HepG2 (cell line): ENCODE data around the gene MPPE1. TPM values are rescaled to one million over a fixed set of nuclear protein-coding genes. Genes with fewer than 3 reads are reported as not detected.

ENCODE experiments used
- BATF2 ChIP-seq: sonication (generic); formaldehyde crosslinking; IDR thresholded peaks from 2 replicates; pipeline ENCODE4 v1.8.0; 2022; ENCODE audit warnings: mild to moderate bottlenecking, missing genetic modification reagents, moderate library complexity
- DZIP1 ChIP-seq: sonication (generic); formaldehyde crosslinking; IDR thresholded peaks from 2 replicates; pipeline ENCODE4 v1.5.0; 2020; ENCODE audit warnings: mild to moderate bottlenecking, missing genetic modification reagents
- FOXK1 ChIP-seq: sonication (generic); formaldehyde crosslinking; IDR thresholded peaks from 2 replicates; pipeline ENCODE4 v1.4.0; 2020; ENCODE audit warnings: low read depth, missing genetic modification reagents, borderline replicate concordance
- GMEB1 ChIP-seq: sonication (generic); formaldehyde crosslinking; IDR thresholded peaks from 2 replicates; pipeline ENCODE4 v1.5.1; 2020; ENCODE audit warnings: missing genetic modification reagents, mild to moderate bottlenecking, borderline replicate concordance
- GTF2F1 ChIP-seq: fragments of 150-350 bp; IDR thresholded peaks from 2 replicates; pipeline ENCODE4 v1.6.1; 2014; ENCODE audit warnings: low read length
- MAZ ChIP-seq, 2 experiments: sonication (generic) in 1 of 2; formaldehyde crosslinking in 1 of 2; IDR thresholded peaks; 2 replicates each; pipeline versions ENCODE4 v1.5.0 to v1.6.1; 2012 to 2020; ENCODE audit warnings: low read depth in 2 of 2, mild to moderate bottlenecking in 2 of 2, borderline replicate concordance in 1 of 2, improper control_type of control experiment in 1 of 2, low read length in 1 of 2, missing genetic modification reagents in 1 of 2, moderate library complexity in 1 of 2
- MTA1 ChIP-seq: sonication (generic); formaldehyde crosslinking; IDR thresholded peaks from 2 replicates; pipeline ENCODE4 v1.4.0; 2020; ENCODE audit warnings: missing genetic modification reagents, mild to moderate bottlenecking, borderline replicate concordance
- PLRG1 ChIP-seq: fragments of 450-650 bp; conservative IDR thresholded peaks from 2 replicates; pipeline ENCODE4 v1.6.1; 2016
- RCOR2 ChIP-seq: IDR thresholded peaks from 2 replicates; pipeline ENCODE4 v1.6.1; 2016; ENCODE audit warnings: missing biosample characterization, missing genetic modification reagents
- SOX5 ChIP-seq: IDR thresholded peaks from 2 replicates; pipeline ENCODE4 v1.6.1; 2016; ENCODE audit warnings: borderline replicate concordance
- STAT5B ChIP-seq: sonication (generic); formaldehyde crosslinking; IDR thresholded peaks from 2 replicates; pipeline ENCODE4 v1.4.0; 2020; ENCODE audit warnings: missing genetic modification reagents
- THAP7 ChIP-seq: sonication (generic); formaldehyde crosslinking; IDR thresholded peaks from 2 replicates; pipeline ENCODE4 v1.8.1; 2023; ENCODE audit warnings: mild to moderate bottlenecking, missing genetic modification reagents
- ZNF383 ChIP-seq: sonication (generic); formaldehyde crosslinking; IDR thresholded peaks from 2 replicates; pipeline ENCODE4 v1.4.0; 2020; ENCODE audit warnings: missing genetic modification reagents, mild to moderate bottlenecking, borderline replicate concordance
- ZNF557 ChIP-seq: sonication (generic); formaldehyde crosslinking; IDR thresholded peaks from 2 replicates; pipeline ENCODE4 v1.4.0; 2020; ENCODE audit warnings: missing genetic modification reagents
- ZNF569 ChIP-seq: sonication (generic); formaldehyde crosslinking; IDR thresholded peaks from 2 replicates; pipeline ENCODE4 v1.5.0; 2020; ENCODE audit warnings: mild to moderate bottlenecking, missing genetic modification reagents, moderate library complexity, borderline replicate concordance
- ZNF652 ChIP-seq: IDR thresholded peaks from 2 replicates; pipeline ENCODE4 v1.6.1; 2016; ENCODE audit warnings: low read depth, borderline replicate concordance
- ZNF782 ChIP-seq: sonication (generic); formaldehyde crosslinking; IDR thresholded peaks from 2 replicates; pipeline ENCODE4 v1.4.0; 2020; ENCODE audit warnings: missing genetic modification reagents, mild to moderate bottlenecking, borderline replicate concordance
- ZSCAN25 ChIP-seq: sonication (generic); formaldehyde crosslinking; IDR thresholded peaks from 2 replicates; pipeline ENCODE4 v1.8.0; 2022; ENCODE audit warnings: mild to moderate bottlenecking, missing genetic modification reagents
- polyA plus RNA-seq, 8 experiments: library from polyadenylated mRNA; depleted of rRNA in 3 of 8; stranded (reverse) in 7 of 8; unstranded in 1 of 8; fragments of >200 nt; fragmentation: Illumina TruSeq in 4 of 8; extraction: Trizol in 4 of 8; gene quantifications; 2 replicates each; pipeline versions ENCODE4 v1.2.1 to v1.2.3, GENCODE V29; 2011 to 2016; ENCODE audit warnings: low read depth in 4 of 8, missing spikeins in 1 of 8, mixed read lengths in 1 of 8; ENCODE audit not compliant: insufficient read depth in 1 of 8
- total RNA-seq, 5 experiments: library from RNA; depleted of rRNA; stranded (reverse); fragments of >200 nt; fragmentation: Illumina TruSeq; extraction: Trizol; gene quantifications; 2 replicates each; pipeline ENCODE4 v1.2.3, GENCODE V29; 2016; ENCODE audit warnings: low read depth in 1 of 5
- TF ChIP-seq, protein P1 (sequence below): sonication (generic); formaldehyde crosslinking; IDR thresholded peaks from 2 replicates; pipeline ENCODE4 v1.5.1; 2020; ENCODE audit warnings: missing genetic modification reagents, mild to moderate bottlenecking, borderline replicate concordance
- TF ChIP-seq, protein P2 (sequence below): sonication (generic); formaldehyde crosslinking; IDR thresholded peaks from 2 replicates; pipeline ENCODE4 v1.8.1; 2023; ENCODE audit warnings: missing genetic modification reagents, mild to moderate bottlenecking, borderline replicate concordance

The MPPE1 gene
- total and polyA plus RNA-seq, 2 of the 13 experiments (the other 11 are each of a cell fraction or from before 2014, with no cell fraction given), result 9.6 to 11.9 TPM

DNA sequence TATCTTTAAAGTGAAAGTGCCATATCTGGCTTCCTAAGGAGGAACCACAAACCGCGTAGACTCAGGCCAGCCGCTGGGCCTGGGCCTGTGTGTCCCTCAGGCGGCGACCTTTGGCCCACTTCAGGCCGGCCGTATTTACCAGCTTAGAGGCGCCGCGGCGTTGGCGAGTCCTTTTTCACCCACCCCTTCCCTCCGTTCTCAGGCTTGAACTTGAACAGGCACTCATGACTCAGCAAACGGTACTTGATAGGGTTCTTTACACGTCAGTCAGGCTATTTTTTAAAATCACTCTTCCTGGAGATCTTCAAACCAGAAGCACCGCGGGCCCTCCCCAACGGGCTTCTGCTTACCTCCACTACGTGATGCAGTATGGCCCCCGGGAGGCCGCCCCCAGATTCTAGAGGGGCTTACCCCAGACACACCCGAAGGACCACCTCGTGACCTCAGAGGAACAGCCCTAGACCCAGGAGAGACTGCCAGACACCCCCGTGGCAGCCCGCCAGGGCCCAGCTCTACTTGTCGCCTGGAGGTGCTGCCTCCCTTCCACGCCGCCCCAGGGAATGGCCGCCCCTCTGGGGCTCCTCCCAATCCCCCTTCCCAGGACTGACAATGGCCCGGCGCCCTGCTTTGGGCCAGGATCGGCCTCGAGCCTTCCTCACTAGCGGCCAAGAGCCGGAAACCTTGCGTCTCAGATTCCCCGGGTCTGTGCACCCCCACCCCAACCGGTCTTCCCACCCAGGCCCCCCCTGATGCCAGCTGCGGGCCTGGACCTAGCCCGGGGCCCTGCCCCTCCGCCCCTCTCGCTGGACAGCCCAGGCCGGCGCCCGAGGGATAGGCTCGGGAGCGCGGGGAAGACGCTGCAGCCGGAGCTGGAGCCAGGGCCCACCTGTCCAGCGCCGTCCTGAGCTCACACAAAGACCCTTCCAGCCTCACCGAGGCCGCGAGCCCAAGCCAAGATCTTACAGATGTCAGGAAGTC lies 39.4 kb upstream of the MPPE1 start (continued):
- no peak for TF ChIP-seq ZNF782
- no peak for TF ChIP-seq PLRG1
- TF ChIP-seq, protein P1, sequence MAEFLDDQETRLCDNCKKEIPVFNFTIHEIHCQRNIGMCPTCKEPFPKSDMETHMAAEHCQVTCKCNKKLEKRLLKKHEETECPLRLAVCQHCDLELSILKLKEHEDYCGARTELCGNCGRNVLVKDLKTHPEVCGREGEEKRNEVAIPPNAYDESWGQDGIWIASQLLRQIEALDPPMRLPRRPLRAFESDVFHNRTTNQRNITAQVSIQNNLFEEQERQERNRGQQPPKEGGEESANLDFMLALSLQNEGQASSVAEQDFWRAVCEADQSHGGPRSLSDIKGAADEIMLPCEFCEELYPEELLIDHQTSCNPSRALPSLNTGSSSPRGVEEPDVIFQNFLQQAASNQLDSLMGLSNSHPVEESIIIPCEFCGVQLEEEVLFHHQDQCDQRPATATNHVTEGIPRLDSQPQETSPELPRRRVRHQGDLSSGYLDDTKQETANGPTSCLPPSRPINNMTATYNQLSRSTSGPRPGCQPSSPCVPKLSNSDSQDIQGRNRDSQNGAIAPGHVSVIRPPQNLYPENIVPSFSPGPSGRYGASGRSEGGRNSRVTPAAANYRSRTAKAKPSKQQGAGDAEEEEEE (CRISPR knock-in tag), result no peak
- TF ChIP-seq, protein P2, sequence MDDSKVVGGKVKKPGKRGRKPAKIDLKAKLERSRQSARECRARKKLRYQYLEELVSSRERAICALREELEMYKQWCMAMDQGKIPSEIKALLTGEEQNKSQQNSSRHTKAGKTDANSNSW (CRISPR knock-in tag), result no peak
- TF ChIP-seq GTF2F1, result no peak
- TF ChIP-seq BATF2, result no peak
- 0 out of 2 replicates have a peak, but pooled peaks have one; percentile 61 for TF ChIP-seq DZIP1 (CRISPR knock-in tag)
- no peak for TF ChIP-seq THAP7 (CRISPR knock-in tag)
- no peak; the same call in 1 of the 2 replicates for TF ChIP-seq GMEB1
- no peak for TF ChIP-seq ZNF557 (CRISPR knock-in tag)
- TF ChIP-seq ZNF569 (CRISPR knock-in tag), result no peak
- no peak for TF ChIP-seq RCOR2 (CRISPR knock-in tag)
- no peak for TF ChIP-seq ZNF652
- peak; percentile 42; the same call in 1 of the 2 replicates for TF ChIP-seq SOX5 (CRISPR knock-in tag)
- TF ChIP-seq MAZ (IDR thresholded peaks at IDR 0.05; ENCODE audit: borderline replicate concordance, low read depth, low read length), result no peak
- no peak for TF ChIP-seq MAZ (CRISPR knock-in tag; IDR thresholded peaks at IDR 0.05; ENCODE audit: low read depth)
- TF ChIP-seq ZSCAN25 (CRISPR knock-in tag), result peak; percentile 54; the same call in 1 of the 2 replicates
- no peak for TF ChIP-seq ZNF383 (CRISPR knock-in tag)
- TF ChIP-seq FOXK1 (CRISPR knock-in tag), result peak; percentile 62; the same call in 1 of the 2 replicates
- TF ChIP-seq STAT5B, result no peak
- no peak for TF ChIP-seq MTA1 (CRISPR knock-in tag)
